ENCODE data around the gene SCLY.

The SCLY gene

GRCh38 chr2:238060542-238061314, at the start of gene SCLY:
TSS of gene SCLY (plus strand) at chr2:238061001. CDS start at chr2:238061055, 54 bp downstream.
- peak; percentile 99 for DNase-seq (ENCODE audit: low read depth, low spot score)
- in situ Hi-C loops (cut with HindIII; ENCODE audit: low sequenced_read_pairs), result no loop called here
- H3K4me3 ChIP-seq (ENCODE audit: low read depth, low read length), result peak within 1 kb of the TSS; percentile 86

GRCh38 chr2:238013806-238014205, 47.0 kb upstream of the SCLY start:
- TF ChIP-seq CTCF (IDR thresholded peaks at IDR 0.05; ENCODE audit: low read depth, low read length), result no peak
- no peak overlapping the region for H3K4me3 ChIP-seq (ENCODE audit: low read depth, low read length)
- in situ Hi-C loops (cut with HindIII; ENCODE audit: low sequenced_read_pairs), result no loop called here
- DNase-seq (ENCODE audit: low read depth, low spot score), result no peak

More at GRCh38 chr2:238060542-238061314, at the start of gene SCLY:
- no peak for TF ChIP-seq CTCF (IDR thresholded peaks at IDR 0.05; ENCODE audit: low read depth, low read length)

GRCh38 chr2:238015705-238016104, 45.1 kb upstream of the SCLY start:
- in situ Hi-C loops (cut with HindIII; ENCODE audit: low sequenced_read_pairs), result no loop called here
- no peak for DNase-seq (ENCODE audit: low read depth, low spot score)
- peak; percentile 26 for TF ChIP-seq CTCF (IDR thresholded peaks at IDR 0.05; ENCODE audit: low read depth, low read length)
- no peak overlapping the region for H3K4me3 ChIP-seq (ENCODE audit: low read depth, low read length)

- no peak overlapping the region for H3K4me3 ChIP-seq (ENCODE audit: low read depth, low read length)
- in situ Hi-C loops (cut with HindIII; ENCODE audit: low sequenced_read_pairs), result no loop called here
- no peak for TF ChIP-seq CTCF (IDR thresholded peaks at IDR 0.05; ENCODE audit: low read depth, low read length)
- DNase-seq (ENCODE audit: low read depth, low spot score), result no peak
Observed at GRCh38 chr2:238016526-238016925, 44.3 kb upstream of the SCLY start.

GRCh38 chr2:238019962-238020361, 40.8 kb upstream of the SCLY start:
- DNase-seq (ENCODE audit: low read depth, low spot score), result no peak
- no peak for TF ChIP-seq CTCF (IDR thresholded peaks at IDR 0.05; ENCODE audit: low read depth, low read length)
- in situ Hi-C loops (cut with HindIII; ENCODE audit: low sequenced_read_pairs), result no loop called here
- H3K4me3 ChIP-seq (ENCODE audit: low read depth, low read length), result no peak overlapping the region

GRCh38 chr2:238020816-238021215, 40.0 kb upstream of the SCLY start:
- no peak for TF ChIP-seq CTCF (IDR thresholded peaks at IDR 0.05; ENCODE audit: low read depth, low read length)
- H3K4me3 ChIP-seq (ENCODE audit: low read depth, low read length), result no peak overlapping the region
- in situ Hi-C loops (cut with HindIII; ENCODE audit: low sequenced_read_pairs), result no loop called here

More at GRCh38 chr2:238020816-238021215, 40.0 kb upstream of the SCLY start:
- DNase-seq (ENCODE audit: low read depth, low spot score), result no peak

Data from astrocyte of the spinal cord (primary cell).